ENCODE results near the gene PSMG4. TPM values are rescaled to one million over a fixed set of nuclear protein-coding genes. Genes with fewer than 3 reads are reported as not detected.

The PSMG4 gene
- total RNA-seq, 2 donors from 2014 or later: 16.4 to 25.2 TPM

DNA sequence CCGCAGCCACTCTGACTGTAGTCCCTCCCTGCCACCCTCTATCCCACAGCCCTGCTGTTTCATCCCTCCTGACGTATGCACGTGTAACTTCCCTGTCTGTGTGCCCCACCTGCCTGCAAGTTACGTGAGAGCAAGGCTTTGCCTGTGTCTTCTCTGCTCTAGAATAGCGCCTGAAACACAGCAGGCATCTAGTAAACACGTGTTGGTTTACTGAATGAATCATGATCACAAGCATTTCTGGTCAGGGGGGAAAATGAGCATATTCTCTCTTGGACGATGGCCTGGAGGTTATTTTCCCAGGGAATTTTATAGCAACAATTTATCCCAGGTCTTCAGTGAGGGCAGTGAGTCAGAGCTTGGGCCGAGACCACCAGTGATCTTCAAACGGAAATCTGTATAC, 38.3 kb downstream of the PSMG4 start:
- Mint-ChIP-seq H3K36me3 (no peaks in the 10 kb centered on the region), H3K9me3 (no peaks in the 10 kb centered on the region), H3K4me3 (no peak overlapping the region), H3K27me3 (peaks cover 13% of the 10 kb centered on the region in 2 donors), H3K4me1 (ENCODE audit: low read depth in 2 of 2) (no peaks in the 10 kb centered on the region), H3K27ac (no peak overlapping the region)
- no peak for ATAC-seq
- no peak for DNase-seq (ENCODE audit: low spot score)

DNA sequence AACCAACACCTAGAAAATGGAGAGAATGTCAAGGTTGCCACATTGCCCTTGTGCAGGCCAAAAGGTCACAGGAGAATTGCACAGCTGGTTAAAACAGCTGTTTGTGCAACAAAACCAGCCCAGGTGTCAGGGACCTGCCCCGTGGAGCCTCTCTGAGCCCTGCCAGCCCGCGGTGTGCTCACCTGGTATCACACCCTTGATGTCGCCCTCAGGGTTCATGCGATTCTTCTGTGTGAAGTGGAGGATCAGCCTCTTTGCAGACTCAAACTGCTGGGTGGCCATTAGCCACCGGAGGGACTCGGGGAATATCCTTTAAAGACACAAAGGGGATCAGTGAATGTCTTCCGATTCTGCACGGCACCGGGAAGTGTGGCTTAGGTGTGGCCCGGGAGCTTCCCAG, 39.2 kb downstream of the PSMG4 start:
- Mint-ChIP-seq H3K27ac (no peak overlapping the region), H3K27me3 (peaks cover 17 to 22% of the 10 kb centered on the region in 2 donors), H3K4me1 (ENCODE audit: low read depth in 2 of 2) (no peaks in the 10 kb centered on the region), H3K4me3 (no peak overlapping the region), H3K36me3 (no peaks in the 10 kb centered on the region), H3K9me3 (no peaks in the 10 kb centered on the region)
- ATAC-seq (no peak), DNase-seq (ENCODE audit: low spot score) (peak; percentile 26)

DNA sequence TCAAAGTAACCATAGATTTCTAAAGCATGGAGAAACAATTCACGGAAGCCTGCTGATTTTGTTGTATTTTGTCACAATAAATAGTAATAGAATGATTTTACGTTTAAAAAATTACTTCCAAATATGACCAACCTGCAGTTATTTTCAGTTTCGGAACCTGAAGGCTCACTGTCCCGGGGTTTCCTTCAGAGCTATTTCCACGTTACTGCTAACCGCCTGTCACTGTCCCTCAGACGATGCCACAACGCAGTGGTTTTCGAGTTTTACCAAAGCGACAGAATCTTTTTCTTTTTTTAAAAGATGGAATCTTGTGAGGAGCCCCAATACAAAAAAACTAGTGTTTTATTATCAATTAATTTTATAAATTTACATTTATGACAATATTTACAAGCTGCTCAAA, 40.5 kb downstream of the PSMG4 start:
- H3K4me3 Mint-ChIP-seq: no peak overlapping the region
- H3K4me1 Mint-ChIP-seq (ENCODE audit: low read depth in 2 of 2): no peaks in the 10 kb centered on the region
- peaks cover 20 to 30% of the 10 kb centered on the region in 2 donors for H3K27me3 Mint-ChIP-seq
- DNase-seq (ENCODE audit: low spot score) (no peak), ATAC-seq (no peak)
- no peaks in the 10 kb centered on the region for H3K9me3 Mint-ChIP-seq
- H3K27ac Mint-ChIP-seq: no peak overlapping the region
- H3K36me3 Mint-ChIP-seq: no peaks in the 10 kb centered on the region

GRCh38 chr6:3301506-3301905, 42.8 kb downstream of the PSMG4 start:
- no peak overlapping the region for H3K27ac Mint-ChIP-seq
- H3K36me3 Mint-ChIP-seq: no peaks in the 10 kb centered on the region
- ATAC-seq: no peak
- peaks cover 7% of the 10 kb centered on the region for H3K9me3 Mint-ChIP-seq
- peak; percentile 41 for DNase-seq (ENCODE audit: low spot score)
- H3K4me1 Mint-ChIP-seq (ENCODE audit: low read depth in 2 of 2): no peaks in the 10 kb centered on the region
- H3K4me3 Mint-ChIP-seq: no peak overlapping the region
- peaks cover 19 to 46% of the 10 kb centered on the region in 2 donors for H3K27me3 Mint-ChIP-seq

GRCh38 chr6:3303795-3304411, 45.2 kb downstream of the PSMG4 start:
- H3K9me3 Mint-ChIP-seq: peaks cover 7% of the 10 kb centered on the region
- H3K27ac Mint-ChIP-seq: no peak overlapping the region
- H3K4me1 Mint-ChIP-seq (ENCODE audit: low read depth in 2 of 2): no peaks in the 10 kb centered on the region
- DNase-seq (ENCODE audit: low spot score) (no peak), ATAC-seq (no peak)
- H3K4me3 Mint-ChIP-seq: no peak overlapping the region
- no peaks in the 10 kb centered on the region for H3K36me3 Mint-ChIP-seq
- peaks cover 15 to 35% of the 10 kb centered on the region in 2 donors for H3K27me3 Mint-ChIP-seq

DNA sequence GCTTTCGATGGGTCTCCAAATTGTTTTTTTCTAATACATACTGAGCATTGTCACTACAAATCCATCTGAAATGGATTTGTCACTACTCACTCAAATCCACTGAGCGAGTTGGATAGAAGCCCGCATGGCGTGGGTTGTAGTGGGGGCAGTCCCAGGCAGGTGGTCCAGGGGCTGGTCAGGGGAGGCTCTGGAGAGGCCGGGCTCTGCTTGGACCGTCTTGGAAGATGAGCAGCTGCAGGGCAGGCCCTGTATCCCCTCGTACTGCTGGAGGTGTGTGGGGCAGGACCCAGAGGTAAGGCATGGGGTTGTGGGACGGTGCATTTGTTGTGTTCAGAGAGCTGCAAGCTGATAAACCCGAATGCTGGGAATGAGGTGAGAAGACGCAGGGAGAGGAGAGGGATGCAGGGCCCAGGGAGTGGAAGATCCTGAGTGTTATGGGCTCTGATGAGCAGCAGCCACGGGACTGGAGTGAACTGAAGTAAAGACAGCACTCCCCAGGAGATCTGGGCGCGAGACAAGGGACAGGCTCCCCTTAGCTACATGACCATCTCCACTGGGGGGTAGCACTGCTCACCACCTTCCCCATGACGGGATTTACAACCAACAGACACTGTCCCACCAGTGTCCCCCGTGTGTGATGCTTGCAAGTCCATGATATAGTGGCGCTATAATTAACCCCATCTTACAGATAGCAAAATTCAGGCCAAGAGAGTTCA, 45.9 kb downstream of the PSMG4 start:
- ATAC-seq (peak in 1 of 2 donors; percentile 57), DNase-seq (ENCODE audit: low spot score) (peak; percentile 18)
- Mint-ChIP-seq H3K4me1 (ENCODE audit: low read depth in 2 of 2) (no peaks in the 10 kb centered on the region), H3K4me3 (no peak overlapping the region), H3K27me3 (peaks cover 17 to 35% of the 10 kb centered on the region in 2 donors), H3K9me3 (peaks cover 7% of the 10 kb centered on the region), H3K27ac (no peak overlapping the region), H3K36me3 (no peaks in the 10 kb centered on the region)

DNA sequence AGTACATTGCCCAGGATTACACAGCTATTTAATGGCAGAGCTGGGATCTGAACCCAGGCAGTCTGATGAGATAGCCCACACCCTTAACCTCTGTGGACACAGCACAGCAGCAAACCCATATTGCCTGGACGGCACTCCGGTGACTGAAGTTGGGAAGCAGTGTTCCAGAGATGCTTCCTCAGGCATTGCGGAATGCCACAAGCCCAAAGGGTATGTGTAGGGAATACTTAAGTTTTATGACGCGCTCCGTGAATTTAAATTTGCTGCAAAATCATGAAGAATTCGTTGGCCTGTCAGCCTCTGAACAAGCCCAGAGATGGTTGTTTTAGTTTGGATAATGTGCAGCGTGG, 46.4 kb downstream of the PSMG4 start:
- Mint-ChIP-seq H3K4me1 (ENCODE audit: low read depth in 2 of 2) (no peaks in the 10 kb centered on the region), H3K9me3 (peaks cover 7% of the 10 kb centered on the region), H3K27ac (no peak overlapping the region), H3K27me3 (peaks cover 17 to 35% of the 10 kb centered on the region in 2 donors), H3K36me3 (no peaks in the 10 kb centered on the region), H3K4me3 (no peak overlapping the region)
- ATAC-seq (no peak), DNase-seq (ENCODE audit: low spot score) (peak; percentile 55)

GRCh38 chr6:3305831-3306230, 47.1 kb downstream of the PSMG4 start:
- peaks cover 7% of the 10 kb centered on the region for H3K9me3 Mint-ChIP-seq
- no peak overlapping the region for H3K4me3 Mint-ChIP-seq
- H3K27me3 Mint-ChIP-seq: peaks cover 20 to 35% of the 10 kb centered on the region in 2 donors
- no peaks in the 10 kb centered on the region for H3K4me1 Mint-ChIP-seq (ENCODE audit: low read depth in 2 of 2)
- ATAC-seq (no peak), DNase-seq (ENCODE audit: low spot score) (no peak)
- H3K36me3 Mint-ChIP-seq: no peaks in the 10 kb centered on the region
- H3K27ac Mint-ChIP-seq: no peak overlapping the region

DNA sequence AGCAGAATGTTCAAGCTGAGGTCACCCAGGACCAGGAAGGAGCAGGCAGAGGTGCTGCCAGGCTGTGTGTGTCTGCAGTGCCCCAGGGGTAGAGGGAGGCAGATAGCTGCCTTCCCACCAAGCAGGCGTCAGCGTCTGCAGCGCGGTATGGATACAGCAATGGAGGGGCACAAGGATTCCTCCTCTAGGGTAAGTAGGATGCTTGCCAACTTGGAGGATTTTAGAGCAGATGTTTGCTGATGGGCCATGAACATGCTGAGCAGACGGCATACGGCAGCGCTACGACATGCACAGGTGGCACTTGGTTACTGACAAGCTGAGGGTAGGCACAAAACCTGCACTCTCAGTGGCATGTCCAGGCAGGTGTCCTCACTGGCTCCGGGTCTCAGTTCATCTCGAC, 48.1 kb downstream of the PSMG4 start:
- Mint-ChIP-seq H3K9me3 (peaks cover 7% of the 10 kb centered on the region), H3K4me3 (no peak overlapping the region), H3K36me3 (no peaks in the 10 kb centered on the region), H3K27ac (no peak overlapping the region), H3K4me1 (ENCODE audit: low read depth in 2 of 2) (no peaks in the 10 kb centered on the region), H3K27me3 (peaks cover 20 to 35% of the 10 kb centered on the region in 2 donors)
- peak; percentile 10 for DNase-seq (ENCODE audit: low spot score)
- no peak for ATAC-seq

DNA sequence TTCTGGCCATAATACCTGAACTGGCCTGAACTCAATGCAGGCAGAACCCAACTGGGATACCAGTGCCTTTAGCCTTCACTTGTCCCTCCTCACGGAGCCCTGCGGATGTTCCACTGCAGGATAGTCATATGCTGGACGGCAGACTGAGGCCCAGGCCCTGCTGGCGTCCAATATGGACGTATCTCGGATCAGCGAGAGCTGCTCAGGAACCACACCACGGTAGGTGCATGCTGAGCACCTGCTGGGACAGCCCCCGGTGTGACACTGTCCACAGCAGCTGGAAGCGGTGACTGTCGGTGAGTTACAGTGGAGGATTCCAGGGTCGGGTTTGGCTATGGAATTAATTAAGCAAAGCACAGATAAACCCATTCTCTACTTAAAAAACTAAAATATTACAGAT, 48.7 kb downstream of the PSMG4 start:
- Mint-ChIP-seq H3K27ac (no peak overlapping the region), H3K9me3 (peaks cover 7% of the 10 kb centered on the region), H3K4me3 (no peak overlapping the region), H3K27me3 (peaks cover 15 to 29% of the 10 kb centered on the region in 2 donors), H3K4me1 (ENCODE audit: low read depth in 2 of 2) (no peaks in the 10 kb centered on the region), H3K36me3 (no peaks in the 10 kb centered on the region)
- peak; percentile 53 for DNase-seq (ENCODE audit: low spot score)
- no peak for ATAC-seq

DNA sequence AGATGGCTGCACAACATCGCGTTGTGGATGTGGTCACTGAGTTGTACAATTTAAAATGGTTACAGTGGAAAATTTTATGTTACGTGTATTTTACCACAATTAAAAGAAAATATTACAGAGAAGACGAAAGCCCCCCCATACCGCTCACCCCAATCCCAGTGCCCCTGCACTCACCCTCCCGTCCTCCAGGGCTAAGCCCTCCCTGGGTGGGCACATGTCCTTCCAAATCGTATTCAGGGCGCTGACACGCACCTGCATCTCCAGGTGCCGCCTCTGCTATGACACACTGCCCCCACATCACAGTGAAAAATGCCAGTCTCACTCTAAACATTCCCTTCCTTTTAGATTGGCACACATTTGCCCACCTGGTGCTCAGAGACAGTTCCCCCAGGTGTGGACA, 49.4 kb downstream of the PSMG4 start:
- Mint-ChIP-seq H3K36me3 (no peaks in the 10 kb centered on the region), H3K4me3 (no peak overlapping the region), H3K27ac (no peak overlapping the region), H3K9me3 (peaks cover 7% of the 10 kb centered on the region), H3K27me3 (peaks cover 17 to 22% of the 10 kb centered on the region in 2 donors), H3K4me1 (ENCODE audit: low read depth in 2 of 2) (no peaks in the 10 kb centered on the region)
- ATAC-seq: no peak
- DNase-seq (ENCODE audit: low spot score): no peak

- Mint-ChIP-seq H3K4me1 (ENCODE audit: low read depth in 2 of 2) (no peaks in the 10 kb centered on the region), H3K27me3 (peaks cover 13 to 18% of the 10 kb centered on the region in 2 donors), H3K27ac (no peak overlapping the region), H3K4me3 (no peak overlapping the region), H3K9me3 (peaks cover 7% of the 10 kb centered on the region), H3K36me3 (no peaks in the 10 kb centered on the region)
- no peak for DNase-seq (ENCODE audit: low spot score)
- no peak for ATAC-seq
Observed at GRCh38 chr6:3309391-3310050, 50.8 kb downstream of the PSMG4 start.

DNA sequence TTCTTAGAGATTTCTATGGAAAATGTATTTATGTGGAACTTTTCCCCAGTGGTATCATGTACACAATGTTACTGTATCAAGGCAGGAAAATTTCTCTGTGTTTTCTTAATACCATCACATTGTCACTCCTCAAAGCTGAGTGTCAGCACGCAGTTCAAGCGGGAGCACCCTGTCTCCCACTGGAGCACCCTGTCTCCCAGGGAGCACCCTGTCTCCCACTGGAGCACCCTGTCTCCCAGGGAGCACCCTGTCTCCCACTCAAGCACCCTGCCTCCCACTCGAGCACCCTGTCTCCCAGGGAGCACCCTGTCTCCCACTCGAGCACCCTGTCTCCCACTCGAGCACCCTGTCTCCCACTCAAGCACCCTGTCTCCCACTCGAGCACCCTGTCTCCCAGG, 51.3 kb downstream of the PSMG4 start:
- H3K27ac Mint-ChIP-seq: no peak overlapping the region
- peaks cover 8 to 19% of the 10 kb centered on the region in 2 donors for H3K27me3 Mint-ChIP-seq
- no peak for ATAC-seq
- H3K9me3 Mint-ChIP-seq: peaks cover 7% of the 10 kb centered on the region
- DNase-seq (ENCODE audit: low spot score): no peak
- no peaks in the 10 kb centered on the region for H3K4me1 Mint-ChIP-seq (ENCODE audit: low read depth in 2 of 2)
- no peaks in the 10 kb centered on the region for H3K36me3 Mint-ChIP-seq
- H3K4me3 Mint-ChIP-seq: no peak overlapping the region

GRCh38 chr6:3310703-3311102, 52.0 kb downstream of the PSMG4 start:
- H3K27ac Mint-ChIP-seq: no peak overlapping the region
- ATAC-seq (no peak), DNase-seq (ENCODE audit: low spot score) (no peak)
- no peak overlapping the region for H3K4me3 Mint-ChIP-seq
- peaks cover 1 to 16% of the 10 kb centered on the region in 2 donors for H3K27me3 Mint-ChIP-seq
- H3K9me3 Mint-ChIP-seq: peaks cover 2% of the 10 kb centered on the region
- no peaks in the 10 kb centered on the region for H3K36me3 Mint-ChIP-seq
- H3K4me1 Mint-ChIP-seq (ENCODE audit: low read depth in 2 of 2): no peaks in the 10 kb centered on the region
